ENCODE data around the gene MRPL14.
A peak's percentile ranks its signal among the peaks of the same experiment; 100 is the strongest.
"Not testable (repeated sequence)": the region's sequence is repeated elsewhere in the genome, so short reads cannot be mapped to it uniquely, and the experiment has no call there.

Gene MRPL14

GRCh38 chr6:44096612-44097011 lies 30.6 kb downstream of the MRPL14 start:
- peak; percentile 89 for TF ChIP-seq CTCF (conservative IDR thresholded peaks at IDR 0.05)
- H3K27ac ChIP-seq: no peak overlapping the region

- H3K27ac ChIP-seq: not testable (repeated sequence)
Measured at GRCh38 chr6:44095243-44095623, 32.0 kb downstream of the MRPL14 start.

- H3K27ac ChIP-seq: no peak overlapping the region
- no peak for TF ChIP-seq CTCF (conservative IDR thresholded peaks at IDR 0.05)
Measured at GRCh38 chr6:44094403-44095242, 32.6 kb downstream of the MRPL14 start.

GRCh38 chr6:44093750-44094402 lies 33.4 kb downstream of the MRPL14 start:
- H3K27ac ChIP-seq: no peak overlapping the region

GRCh38 chr6:44093066-44093465 lies 34.2 kb downstream of the MRPL14 start:
- no peak for TF ChIP-seq CTCF (conservative IDR thresholded peaks at IDR 0.05)
- no peak overlapping the region for H3K27ac ChIP-seq

More at GRCh38 chr6:44093750-44094402, 33.4 kb downstream of the MRPL14 start:
- no peak for TF ChIP-seq CTCF (conservative IDR thresholded peaks at IDR 0.05)

- TF ChIP-seq CTCF (conservative IDR thresholded peaks at IDR 0.05): no peak
- no peak overlapping the region for H3K27ac ChIP-seq
Measured at GRCh38 chr6:44091981-44092884, 35.0 kb downstream of the MRPL14 start.

GRCh38 chr6:44091356-44091755 lies 35.9 kb downstream of the MRPL14 start:
- not testable (repeated sequence) for H3K27ac ChIP-seq

GRCh38 chr6:44090465-44090864 lies 36.8 kb downstream of the MRPL14 start:
- TF ChIP-seq CTCF (conservative IDR thresholded peaks at IDR 0.05): no peak
- H3K27ac ChIP-seq: no peak overlapping the region
